GM18505 (cell line): ENCODE measurements around the gene TOX4.
A peak's percentile ranks its signal among the peaks of the same experiment; 100 is the strongest.

ENCODE experiments used
- ATAC-seq: cut with Tn5 transposase; IDR thresholded peaks from one replicate; pipeline ENCODE4 v1.9.1; 2021; ENCODE audit not compliant: unreplicated experiment
- POLR2A ChIP-seq: IDR thresholded peaks from 4 replicates; pipeline ENCODE4 v1.6.1; 2011; ENCODE audit warnings: borderline replicate concordance; ENCODE audit not compliant: insufficient read depth, insufficient read length; ENCODE audit errors: extremely low read depth

The TOX4 gene

DNA sequence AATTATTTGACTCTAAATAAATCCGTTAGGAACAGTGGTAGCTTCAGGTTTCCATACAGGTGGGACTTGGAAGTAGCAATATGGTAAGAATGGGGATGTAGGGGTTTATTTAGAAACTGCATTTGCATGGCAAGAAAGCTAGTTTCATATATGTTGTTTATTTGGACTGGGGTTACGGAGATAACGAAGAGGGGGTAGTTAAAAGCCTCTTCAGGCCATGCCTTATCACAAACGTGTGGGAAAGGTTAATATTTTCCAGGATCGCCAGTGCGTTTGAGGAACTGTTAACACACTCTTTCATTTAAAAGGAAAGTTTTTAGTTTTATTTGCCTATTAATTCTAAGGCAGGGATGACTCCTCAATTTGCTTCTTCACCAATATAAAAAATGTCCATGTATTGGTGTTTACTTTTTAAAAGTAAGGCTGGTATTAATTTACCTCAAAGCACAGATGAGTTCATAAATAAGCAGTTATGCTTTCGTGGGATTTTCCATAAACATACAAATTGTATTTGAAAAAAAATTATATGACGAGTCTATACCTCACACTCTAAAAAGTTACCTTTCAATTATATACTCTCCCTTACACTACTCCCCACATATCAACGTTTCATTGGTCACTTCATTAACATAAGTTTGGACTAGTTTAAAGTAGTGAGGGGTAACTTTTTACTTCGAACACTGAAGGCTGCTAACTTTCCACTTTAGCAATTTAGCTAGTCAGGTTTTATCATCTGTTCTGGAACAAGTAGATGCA is 1.1 kb upstream of the TOX4 start:
- TF ChIP-seq POLR2A, result no peak
- no peak for ATAC-seq

DNA sequence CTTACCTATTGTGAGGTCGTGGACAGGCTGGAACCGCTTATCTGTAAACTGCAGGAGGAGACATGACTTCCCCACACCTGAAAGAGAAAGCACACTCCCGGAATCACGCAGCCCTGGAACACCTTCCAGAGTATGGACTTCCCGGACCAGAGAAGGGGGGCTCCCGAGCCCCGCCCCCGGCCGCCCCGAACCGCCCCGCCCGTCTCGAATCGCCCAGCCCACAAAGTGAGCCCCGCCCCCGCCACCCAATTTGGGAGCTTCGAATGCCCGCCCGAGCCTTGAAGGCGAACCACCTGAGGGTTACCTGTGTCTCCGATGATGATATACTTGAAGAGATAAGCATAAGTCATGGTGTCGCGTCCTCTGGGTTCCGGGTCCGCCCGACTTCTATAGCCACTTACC is 471 bp upstream of the TOX4 start:
- peak; percentile 61 for TF ChIP-seq POLR2A
- no peak for ATAC-seq

DNA sequence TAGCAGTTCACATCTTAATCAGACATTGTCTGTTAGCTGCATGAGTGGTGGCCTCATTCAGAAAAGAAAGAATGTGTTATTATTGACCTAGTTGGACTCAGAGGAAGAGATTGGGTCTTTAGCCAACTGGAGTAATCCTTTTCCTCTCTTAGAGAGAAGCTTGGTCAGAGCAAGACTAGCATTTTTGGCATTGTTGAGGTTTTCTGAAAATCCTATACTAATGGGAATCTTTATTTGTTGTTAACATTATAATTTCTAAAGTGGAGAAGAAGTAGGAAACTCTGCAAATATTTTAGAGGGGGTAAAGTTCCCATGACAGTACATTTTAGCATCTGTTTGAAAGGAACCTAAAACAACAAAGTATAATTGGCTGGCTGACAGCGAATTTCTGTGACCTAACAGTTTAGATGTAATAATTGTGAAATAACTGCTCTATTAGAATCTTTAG is 9.7 kb downstream of the TOX4 start:
- no peak for TF ChIP-seq POLR2A
- no peak for ATAC-seq

- no peak for ATAC-seq
- no peak for TF ChIP-seq POLR2A
Measured at GRCh38 chr14:21494902-21495762, 18.1 kb downstream of the TOX4 start.

GRCh38 chr14:21496453-21496852 is 19.5 kb downstream of the TOX4 start:
- no peak for TF ChIP-seq POLR2A
- no peak for ATAC-seq

DNA sequence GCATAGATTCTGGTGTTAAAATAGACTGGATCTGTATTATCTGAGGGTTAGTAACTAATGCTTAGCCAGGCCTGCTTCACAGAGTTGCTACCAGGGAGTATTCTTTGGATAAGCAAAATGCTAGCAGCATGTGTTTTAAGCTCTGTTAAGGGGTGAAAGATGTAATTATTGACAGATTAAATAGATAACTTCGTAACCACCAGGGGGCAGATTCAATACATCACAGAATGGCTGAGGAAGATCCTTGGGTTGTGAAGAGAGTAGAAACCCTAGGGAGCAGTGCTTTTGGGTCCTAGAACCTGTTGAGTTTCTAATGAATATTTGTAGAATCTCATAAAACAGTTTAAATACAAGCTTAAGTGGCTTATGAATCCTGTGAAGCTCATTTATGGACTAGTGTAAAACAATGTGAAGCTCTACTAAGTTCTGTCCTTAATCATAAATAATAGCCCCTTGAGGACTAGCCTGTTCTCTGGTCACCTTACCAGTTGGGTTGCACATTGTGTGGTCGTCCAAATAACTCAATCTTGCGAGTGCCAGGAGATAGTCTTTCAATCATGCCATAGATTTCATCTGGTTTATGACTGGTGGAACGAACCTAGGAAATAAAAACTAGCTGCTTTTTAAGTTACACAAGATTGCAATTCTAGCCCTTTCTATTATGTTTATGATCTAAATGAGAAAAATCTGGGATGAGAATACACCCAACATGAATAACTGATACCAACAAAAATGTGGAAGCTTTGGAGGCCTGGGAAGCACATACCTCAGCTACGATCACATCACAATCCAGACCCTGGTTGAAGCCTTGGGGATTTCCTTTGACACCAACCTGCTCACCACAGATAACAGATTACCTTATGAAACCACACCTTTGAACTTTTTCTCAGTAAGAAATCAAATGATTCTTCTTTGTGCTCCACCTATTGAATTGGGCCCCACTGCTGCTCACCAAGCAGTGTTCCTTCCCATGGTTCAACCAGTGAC is 21.8 kb downstream of the TOX4 start:
- no peak for ATAC-seq
- TF ChIP-seq POLR2A, result no peak

DNA sequence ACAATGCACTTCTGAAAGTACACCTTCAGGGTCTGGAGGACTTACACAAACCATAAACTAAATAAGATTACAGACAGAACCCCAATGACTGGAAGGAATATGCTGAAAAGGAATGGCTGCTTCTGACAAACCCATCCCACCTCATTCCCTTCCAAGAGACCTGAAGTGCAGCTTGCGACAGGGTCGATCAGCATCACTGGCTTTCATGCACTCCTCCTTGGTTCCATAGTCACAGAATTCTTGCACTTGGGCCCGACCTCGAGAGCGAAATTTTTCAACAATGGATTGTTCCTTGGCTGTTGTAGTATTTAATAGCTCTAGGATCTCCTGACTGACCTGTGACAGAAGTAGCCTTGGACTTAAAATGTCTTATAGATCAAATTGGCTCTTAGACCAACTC is 24.6 kb downstream of the TOX4 start:
- no peak for TF ChIP-seq POLR2A
- ATAC-seq, result no peak

- no peak for ATAC-seq
- TF ChIP-seq POLR2A, result no peak
Measured at GRCh38 chr14:21503376-21503775, 26.4 kb downstream of the TOX4 start.

DNA sequence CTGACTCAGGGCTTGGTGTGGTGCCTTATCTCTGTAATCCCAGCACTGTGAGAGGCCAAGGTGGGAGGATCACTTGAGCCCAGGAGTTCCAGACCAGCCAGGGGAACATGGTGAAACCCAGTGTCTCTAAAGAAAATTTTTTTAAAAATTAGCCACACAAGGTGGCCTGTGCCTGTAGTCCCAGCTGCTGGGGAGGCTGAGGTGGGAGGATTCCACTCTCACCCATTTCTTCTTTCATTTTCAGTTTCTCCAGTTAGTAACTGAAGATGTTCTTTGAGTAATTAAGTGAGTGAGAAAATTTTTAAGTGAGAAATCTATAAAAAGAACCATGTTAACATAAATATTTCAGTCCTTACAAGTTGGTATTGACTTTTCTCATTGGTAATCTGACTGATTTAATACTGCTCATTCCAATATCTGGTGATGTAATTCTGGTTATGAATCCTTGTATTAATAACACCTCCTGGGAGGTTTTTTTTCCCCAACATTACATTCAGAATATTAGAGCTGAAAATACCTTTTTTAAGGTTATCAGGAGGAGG is 28.1 kb downstream of the TOX4 start:
- no peak for TF ChIP-seq POLR2A
- ATAC-seq, result peak; percentile 78

GRCh38 chr14:21506557-21506956 is 29.6 kb downstream of the TOX4 start:
- TF ChIP-seq POLR2A, result no peak
- ATAC-seq, result no peak

GRCh38 chr14:21509432-21510143 is 32.6 kb downstream of the TOX4 start:
- no peak for ATAC-seq
- TF ChIP-seq POLR2A, result no peak
